OCI-LY3 (cell line): ENCODE data around the gene LAMTOR1.

Experiments
- EZH2phosphoT487 ChIP-seq: fragments of 200-600 bp; shearing (Covaris generic); IDR thresholded peaks from 2 replicates; pipeline ENCODE4 v1.6.1; 2018; ENCODE audit warnings: antibody characterized with exemption, mixed run types, low read depth
- TF ChIP-seq, protein P1 (sequence below): fragments of 200-600, 300-600 bp; sonication (generic); IDR thresholded peaks from 2 replicates; pipeline ENCODE4 v1.5.1; 2014; ENCODE audit warnings: antibody characterized with exemption, low read length, low read depth

DNA sequence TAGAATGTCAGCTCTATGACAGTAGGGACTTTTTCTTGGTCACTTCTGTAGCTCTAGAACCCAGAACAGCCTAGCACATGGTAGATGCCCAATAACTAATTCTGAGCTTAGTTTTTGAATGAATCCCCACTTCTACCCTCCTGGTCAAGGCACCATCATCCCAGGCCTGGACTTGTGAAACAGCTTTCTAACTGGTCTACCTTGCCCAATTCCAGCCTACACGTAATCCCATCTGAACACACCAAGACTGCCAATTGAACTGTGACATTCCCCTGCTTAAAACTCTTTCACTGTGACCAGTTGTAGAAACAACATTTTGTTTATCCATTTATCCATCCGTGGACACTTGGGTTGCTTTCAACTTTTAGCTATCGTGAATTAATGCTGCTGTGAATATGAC is 26.3 kb upstream of the LAMTOR1 start:
- TF ChIP-seq, protein P1, sequence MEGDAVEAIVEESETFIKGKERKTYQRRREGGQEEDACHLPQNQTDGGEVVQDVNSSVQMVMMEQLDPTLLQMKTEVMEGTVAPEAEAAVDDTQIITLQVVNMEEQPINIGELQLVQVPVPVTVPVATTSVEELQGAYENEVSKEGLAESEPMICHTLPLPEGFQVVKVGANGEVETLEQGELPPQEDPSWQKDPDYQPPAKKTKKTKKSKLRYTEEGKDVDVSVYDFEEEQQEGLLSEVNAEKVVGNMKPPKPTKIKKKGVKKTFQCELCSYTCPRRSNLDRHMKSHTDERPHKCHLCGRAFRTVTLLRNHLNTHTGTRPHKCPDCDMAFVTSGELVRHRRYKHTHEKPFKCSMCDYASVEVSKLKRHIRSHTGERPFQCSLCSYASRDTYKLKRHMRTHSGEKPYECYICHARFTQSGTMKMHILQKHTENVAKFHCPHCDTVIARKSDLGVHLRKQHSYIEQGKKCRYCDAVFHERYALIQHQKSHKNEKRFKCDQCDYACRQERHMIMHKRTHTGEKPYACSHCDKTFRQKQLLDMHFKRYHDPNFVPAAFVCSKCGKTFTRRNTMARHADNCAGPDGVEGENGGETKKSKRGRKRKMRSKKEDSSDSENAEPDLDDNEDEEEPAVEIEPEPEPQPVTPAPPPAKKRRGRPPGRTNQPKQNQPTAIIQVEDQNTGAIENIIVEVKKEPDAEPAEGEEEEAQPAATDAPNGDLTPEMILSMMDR, result no peak
- TF ChIP-seq EZH2phosphoT487, result no peak
